Nephron (organoid): ENCODE measurements around the gene HNF1B.
A peak's percentile ranks its signal among the peaks of the same experiment; 100 is the strongest.

Experiments
- H3K27ac Mint-ChIP-seq, 3 experiments: 2 replicates each; pipeline ENCODE4 v1.8.0; 2020; ENCODE audit warnings: mixed read lengths in 3 of 3, mild to moderate bottlenecking in 2 of 3, moderate library complexity in 1 of 3
- H3K27me3 Mint-ChIP-seq: 2 replicates; pipeline ENCODE4 v1.8.0; 2021; ENCODE audit warnings: low read depth, mild to moderate bottlenecking, moderate library complexity, mixed read lengths
- H3K36me3 Mint-ChIP-seq: 2 replicates; pipeline ENCODE4 v1.8.0; 2020; ENCODE audit warnings: low read depth, mixed read lengths
- H3K4me1 Mint-ChIP-seq: 2 replicates; pipeline ENCODE4 v1.8.0; 2020; ENCODE audit warnings: mixed read lengths
- H3K4me3 Mint-ChIP-seq, 3 experiments: 2 replicates each; pipeline ENCODE4 v1.8.0; 2020; ENCODE audit warnings: mild to moderate bottlenecking in 3 of 3, mixed read lengths in 3 of 3, moderate library complexity in 2 of 3
- H3K9me3 Mint-ChIP-seq: 2 replicates; pipeline ENCODE4 v1.8.0; 2020; ENCODE audit warnings: mixed read lengths
- CTCF ChIP-seq, 3 experiments: fragments of 200-600 bp; sonication (generic); IDR thresholded peaks; one replicate each; pipeline ENCODE4 v1.5.0; 2021; ENCODE audit warnings: antibody characterized with exemption in 3 of 3; ENCODE audit not compliant: unreplicated experiment in 3 of 3

The HNF1B gene

DNA sequence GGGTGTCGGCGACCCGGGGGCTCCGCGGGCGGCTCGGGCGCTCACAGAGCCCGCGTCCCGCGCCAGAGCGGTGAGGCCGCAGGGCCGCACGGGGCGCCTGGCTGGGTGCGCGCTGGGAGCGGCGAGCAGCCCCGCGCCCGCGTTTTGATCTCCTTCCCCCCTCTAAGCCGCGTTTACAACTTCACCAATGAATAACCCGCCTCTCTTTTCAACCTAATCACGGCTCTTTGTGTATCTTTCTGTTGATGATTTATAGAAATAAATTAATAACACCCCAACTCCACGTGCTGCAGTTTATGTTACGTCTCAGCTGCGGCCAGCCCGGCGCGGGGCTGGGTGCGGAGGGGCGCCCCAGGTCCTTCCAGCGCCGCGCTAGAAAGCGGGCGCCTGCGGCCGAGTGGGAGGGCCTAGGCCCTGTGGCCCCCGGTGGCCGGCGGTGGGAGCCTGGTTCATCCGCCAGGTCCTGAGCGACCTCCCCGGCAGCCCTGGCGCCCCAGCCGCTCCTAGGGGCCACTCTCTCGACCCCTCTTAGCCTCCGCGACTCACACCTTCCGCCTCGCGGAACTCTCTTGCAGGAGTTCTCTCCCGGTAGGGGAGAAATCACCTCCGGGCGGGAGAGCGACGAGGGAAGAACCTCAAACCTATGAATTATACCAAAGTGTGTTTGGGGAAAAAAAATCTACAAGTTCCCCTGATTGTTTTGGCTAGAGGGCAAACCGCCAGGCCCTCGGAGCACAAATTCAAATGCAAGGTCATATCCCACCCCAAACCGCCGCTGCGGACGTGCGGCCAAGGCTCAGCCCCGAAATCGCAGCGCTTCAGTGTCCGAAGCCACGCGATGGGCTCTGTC lies 1.9 kb downstream of the HNF1B start:
- H3K9me3 Mint-ChIP-seq = no peaks in the 10 kb centered on the region

GRCh38 chr17:37742116-37742761 lies 2.6 kb downstream of the HNF1B start:
- Mint-ChIP-seq H3K9me3 (no peaks in the 10 kb centered on the region), H3K4me3 (peak overlapping the region; percentile 82 to 88 (median 86)), H3K36me3 (peaks cover 18% of the 10 kb centered on the region), H3K4me1 (peaks cover 8% of the 10 kb centered on the region), H3K27ac (peak overlapping the region; percentile 78 to 96 (median 81)), H3K27me3 (peaks cover 98% of the 10 kb centered on the region)
- no peak for TF ChIP-seq CTCF (IDR thresholded peaks at IDR 0.05; ENCODE audit: unreplicated experiment in 3 of 3)

More for the DNA sequence above, 1.9 kb downstream of the HNF1B start:
- peak overlapping the region; percentile 78 to 94 (median 94) for H3K27ac Mint-ChIP-seq
- no peak for TF ChIP-seq CTCF (IDR thresholded peaks at IDR 0.05; ENCODE audit: unreplicated experiment in 3 of 3)
- H3K4me1 Mint-ChIP-seq = peaks cover 10% of the 10 kb centered on the region
- H3K27me3 Mint-ChIP-seq = peaks cover 100% of the 10 kb centered on the region
- H3K36me3 Mint-ChIP-seq = peaks cover 16% of the 10 kb centered on the region
- H3K4me3 Mint-ChIP-seq = peak overlapping the region; percentile 85 to 97 (median 92)

GRCh38 chr17:37741341-37742115 lies 3.3 kb downstream of the HNF1B start:
- H3K4me1 Mint-ChIP-seq = peaks cover 5% of the 10 kb centered on the region
- peak overlapping the region; percentile 78 to 96 (median 81) for H3K27ac Mint-ChIP-seq
- peaks cover 24% of the 10 kb centered on the region for H3K36me3 Mint-ChIP-seq
- H3K4me3 Mint-ChIP-seq = peak overlapping the region; percentile 82 to 88 (median 86)
- H3K27me3 Mint-ChIP-seq = peaks cover 98% of the 10 kb centered on the region
- no peak for TF ChIP-seq CTCF (IDR thresholded peaks at IDR 0.05; ENCODE audit: unreplicated experiment in 3 of 3)
- no peaks in the 10 kb centered on the region for H3K9me3 Mint-ChIP-seq

- H3K27me3 Mint-ChIP-seq = peaks cover 98% of the 10 kb centered on the region
- peaks cover 5% of the 10 kb centered on the region for H3K4me1 Mint-ChIP-seq
- no peak for TF ChIP-seq CTCF (IDR thresholded peaks at IDR 0.05; ENCODE audit: unreplicated experiment in 3 of 3)
- H3K4me3 Mint-ChIP-seq = peak overlapping the region; percentile 80 to 88 (median 86)
- H3K27ac Mint-ChIP-seq = peak overlapping the region; percentile 78 to 96 (median 81)
- H3K9me3 Mint-ChIP-seq = no peaks in the 10 kb centered on the region
- H3K36me3 Mint-ChIP-seq = peaks cover 27% of the 10 kb centered on the region
Observed at GRCh38 chr17:37740915-37741314, 3.9 kb downstream of the HNF1B start.

DNA sequence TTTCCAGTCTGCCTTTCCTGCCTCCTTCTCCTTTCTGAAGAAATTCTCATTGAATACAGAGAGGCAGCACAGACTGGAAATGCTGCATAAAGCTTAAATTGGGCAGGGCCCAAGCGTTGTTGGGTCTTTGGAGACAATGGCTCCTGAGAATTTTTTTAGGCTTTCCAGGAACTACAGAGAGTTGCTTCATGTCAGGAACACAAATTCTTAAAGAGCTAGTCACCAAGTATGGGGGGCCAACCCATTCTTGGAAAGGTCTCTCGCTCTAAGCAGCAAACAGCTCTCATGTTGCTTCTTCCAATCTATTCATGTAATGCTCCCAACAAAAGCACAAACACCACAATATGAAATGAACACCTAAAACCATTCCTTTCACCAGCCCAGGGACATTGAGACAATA lies 6.9 kb downstream of the HNF1B start:
- peak overlapping the region in 2 of 3 experiments; percentile 2 for H3K4me3 Mint-ChIP-seq
- H3K9me3 Mint-ChIP-seq = no peaks in the 10 kb centered on the region
- no peak for TF ChIP-seq CTCF (IDR thresholded peaks at IDR 0.05; ENCODE audit: unreplicated experiment in 3 of 3)
- peaks cover 39% of the 10 kb centered on the region for H3K36me3 Mint-ChIP-seq
- peak overlapping the region in 1 of 3 experiments; percentile 15 for H3K27ac Mint-ChIP-seq
- peaks cover under 1% of the 10 kb centered on the region for H3K4me1 Mint-ChIP-seq
- peaks cover 73% of the 10 kb centered on the region for H3K27me3 Mint-ChIP-seq
